BJ (cell line): ENCODE data around the gene CTNNA1. TPM values are rescaled to one million over a fixed set of nuclear protein-coding genes. Genes with fewer than 3 reads are reported as not detected.

Source experiments
- CTCF ChIA-PET: fragments of 350-600 bp; formaldehyde crosslinking; extraction: SDS; loops from one replicate; lab custom pipeline; 2021; ENCODE audit warnings: antibody characterized with exemption, inconsistent platforms; lab: Yijun Ruan, JAX
- POLR2A ChIA-PET: fragments of 300-600 bp; sonication (Branson Sonifier 250); formaldehyde crosslinking; extraction: SDS; loops from one replicate; lab custom pipeline; 2021; ENCODE audit warnings: antibody characterized with exemption; lab: Charles Lee
- DNase-seq: peaks from one replicate; pipeline ENCODE4 v3.0.0-alpha.2; 2011; ENCODE audit warnings: low read depth
- H3K27me3 ChIP-seq: 2 replicates; pipeline ENCODE4 v1.6.0; 2011; ENCODE audit warnings: low read length; ENCODE audit not compliant: control insufficient read depth, insufficient read depth
- H3K36me3 ChIP-seq: 2 replicates; pipeline ENCODE4 v1.5.1; 2011; ENCODE audit warnings: low read length; ENCODE audit not compliant: control insufficient read depth, insufficient read depth
- H3K4me3 ChIP-seq: 2 replicates; pipeline ENCODE4 v1.5.1; 2011; ENCODE audit warnings: low read depth, mild to moderate bottlenecking, control low read depth, low read length
- CTCF ChIP-seq: IDR thresholded peaks from 2 replicates; pipeline ENCODE4 v1.5.1; 2011; ENCODE audit warnings: low read depth, mild to moderate bottlenecking, control low read depth, inconsistent platforms, low read length, moderate library complexity; ENCODE audit not compliant: insufficient read depth
- polyA plus RNA-seq: library from polyadenylated mRNA; depleted of rRNA; stranded (reverse); fragments of >200 nt; gene quantifications from 2 replicates; pipeline ENCODE4 v1.2.3, GENCODE V29; 2011

Gene CTNNA1
- polyA plus RNA-seq, 1 experiment, result 169 TPM

- no peak overlapping the region for H3K4me3 ChIP-seq
- H3K36me3 ChIP-seq, result no peaks in the 10 kb centered on the region
- CTCF ChIA-PET, result no interaction called here
- POLR2A ChIA-PET, result no interaction called here
- TF ChIP-seq CTCF, result no peak
- no peaks in the 10 kb centered on the region for H3K27me3 ChIP-seq
- no peak for DNase-seq
These were observed 83.9 kb downstream of the CTNNA1 start for GRCh38 chr5:138837160-138837559.

- ChIA-PET CTCF (interaction anchor here (1.4 kb wide), 1 partner anchor 15 kb away, joined by 9 read pairs; no protein-coding TSS in a partner anchor), POLR2A (no interaction called here)
- TF ChIP-seq CTCF, result no peak
- no peak for DNase-seq
- no peak overlapping the region for H3K4me3 ChIP-seq
- H3K36me3 ChIP-seq, result no peaks in the 10 kb centered on the region
- no peaks in the 10 kb centered on the region for H3K27me3 ChIP-seq
These were observed 86.9 kb downstream of the CTNNA1 start for GRCh38 chr5:138840103-138840502.

- no peak for DNase-seq
- ChIA-PET CTCF (no interaction called here), POLR2A (no interaction called here)
- no peak for TF ChIP-seq CTCF
- Histone ChIP-seq H3K4me3 (no peak overlapping the region), H3K27me3 (no peaks in the 10 kb centered on the region), H3K36me3 (no peaks in the 10 kb centered on the region)
These were observed 88.3 kb downstream of the CTNNA1 start for GRCh38 chr5:138841531-138841930.

GRCh38 chr5:138843316-138844124 lies 90.3 kb downstream of the CTNNA1 start:
- DNase-seq, result no peak
- ChIA-PET POLR2A (no interaction called here), CTCF (interaction anchor here (0.7 to 1.4 kb wide), 2 partner anchors 13 to 350 kb away, joined by 3 read pairs; no protein-coding TSS in a partner anchor)
- Histone ChIP-seq H3K36me3 (no peaks in the 10 kb centered on the region), H3K27me3 (no peaks in the 10 kb centered on the region), H3K4me3 (no peak overlapping the region)
- TF ChIP-seq CTCF, result no peak

- Histone ChIP-seq H3K27me3 (no peaks in the 10 kb centered on the region), H3K4me3 (no peak overlapping the region), H3K36me3 (no peaks in the 10 kb centered on the region)
- POLR2A ChIA-PET, result no interaction called here
- TF ChIP-seq CTCF, result no peak
- CTCF ChIA-PET, result interaction anchor here (0.7 to 1.4 kb wide), 2 partner anchors 13 to 350 kb away, joined by 3 read pairs; no protein-coding TSS in a partner anchor
- no peak for DNase-seq
These were observed 90.9 kb downstream of the CTNNA1 start for GRCh38 chr5:138844125-138844461.
